K562 (cell line): ENCODE measurements around the gene PAAF1. TPM values are rescaled to one million over a fixed set of nuclear protein-coding genes. Genes with fewer than 3 reads are reported as not detected.

Experiments
- ARID4B ChIP-seq: sonication (generic); formaldehyde crosslinking; IDR thresholded peaks from 2 replicates; pipeline ENCODE4 v1.8.0; 2022; ENCODE audit warnings: mild to moderate bottlenecking, missing genetic modification reagents
- ESRRA ChIP-seq: fragments of 450-650 bp; IDR thresholded peaks from 2 replicates; pipeline ENCODE4 v1.6.1; 2014; ENCODE audit warnings: low read depth, mild to moderate bottlenecking, moderate library complexity, borderline replicate concordance
- KDM4B ChIP-seq, 2 experiments: fragments of 450-650 bp in 1 of 2; sonication (generic) in 1 of 2; IDR thresholded peaks; 2 replicates each; pipeline ENCODE4 v1.6.1; 2016 to 2017; ENCODE audit warnings: borderline replicate concordance in 2 of 2, antibody characterized with exemption in 1 of 2, low read depth in 1 of 2, mild to moderate bottlenecking in 1 of 2
- KLF16 ChIP-seq: IDR thresholded peaks from 2 replicates; pipeline ENCODE4 v1.6.1; 2016; ENCODE audit warnings: antibody characterized with exemption
- MNT ChIP-seq, 2 experiments: fragments of 450-650 bp; conservative IDR thresholded peaks; 2 replicates each; pipeline ENCODE4 v1.6.1; 2017; ENCODE audit warnings: mild to moderate bottlenecking in 2 of 2, moderate library complexity in 2 of 2
- MTA2 ChIP-seq: fragments of 450-650 bp; IDR thresholded peaks from 2 replicates; pipeline ENCODE4 v1.6.1; 2016; ENCODE audit warnings: low read depth
- MTA3 ChIP-seq: fragments of 450-650 bp; formaldehyde crosslinking; IDR thresholded peaks from 2 replicates; pipeline ENCODE4 v1.6.1; 2017; ENCODE audit warnings: mild to moderate bottlenecking, borderline replicate concordance
- NR2C2 ChIP-seq, 2 experiments: fragments of 200-800 bp in 1 of 2; sonication (Bioruptor generic) in 1 of 2; sonication (generic) in 1 of 2; formaldehyde crosslinking in 1 of 2; IDR thresholded peaks; 2 replicates each; pipeline versions ENCODE4 v1.6.1 to v1.8.0; 2016 to 2022; ENCODE audit warnings: mild to moderate bottlenecking in 1 of 2, missing compliant biosample characterization in 1 of 2, missing genetic modification characterization in 1 of 2, missing genetic modification reagents in 1 of 2
- NRF1 ChIP-seq, 2 experiments: fragments of 450-650 bp; IDR thresholded peaks in 1 of 2; conservative IDR thresholded peaks in 1 of 2; 2 replicates each; pipeline ENCODE4 v1.6.1; 2014; ENCODE audit warnings: mild to moderate bottlenecking in 2 of 2
- SMAD1 ChIP-seq: fragments of 150-350 bp; IDR thresholded peaks from 2 replicates; pipeline ENCODE4 v1.6.1; 2014; ENCODE audit warnings: low read length, low read depth; ENCODE audit not compliant: partially characterized antibody
- SMARCE1 ChIP-seq: fragments of 450-650 bp; IDR thresholded peaks from 2 replicates; pipeline ENCODE4 v1.7.1; 2016; ENCODE audit warnings: mild to moderate bottlenecking
- ZNF212 ChIP-seq: fragments of 450-650 bp; formaldehyde crosslinking; IDR thresholded peaks from 2 replicates; pipeline ENCODE4 v1.4.0; 2020; ENCODE audit warnings: mild to moderate bottlenecking
- ZNF280B ChIP-seq: fragments of 250-450 bp; sonication (Bioruptor Pico); IDR thresholded peaks from 2 replicates; pipeline ENCODE4 v1.5.1; 2021; ENCODE audit warnings: mild to moderate bottlenecking
- polyA plus RNA-seq, 8 experiments: library from polyadenylated mRNA; depleted of rRNA in 4 of 8; stranded (reverse) in 5 of 8; unstranded in 3 of 8; fragments of >200 nt; fragmentation: Nextera tagmentation in 2 of 8; fragmentation: Illumina TruSeq in 1 of 8; extraction: Ambion mirVana in 2 of 8; extraction: Trizol in 1 of 8; gene quantifications; 2 replicates each; pipeline versions ENCODE4 v1.2.1 to v1.2.3, GENCODE V29; 2011 to 2014; ENCODE audit warnings: inconsistent platforms in 1 of 8, missing spikeins in 1 of 8
- total RNA-seq, 7 experiments: library from RNA; depleted of rRNA in 6 of 7; stranded (reverse); fragments of >200 nt in 6 of 7; fragmentation: Illumina TruSeq in 2 of 7; extraction: Trizol in 2 of 7; gene quantifications; 2 replicates each; pipeline versions ENCODE4 v1.2.1 to v1.2.3, GENCODE V29; 2011 to 2021; ENCODE audit warnings: low replicate concordance in 1 of 7
- TF ChIP-seq, protein P1 (sequence below), 3 experiments: IDR thresholded peaks in 2 of 3; conservative IDR thresholded peaks in 1 of 3; 2 replicates each; pipeline ENCODE4 v1.5.1; 2011 to 2012; ENCODE audit warnings: low read length in 3 of 3, mild to moderate bottlenecking in 3 of 3, control low read depth in 2 of 3, improper control_type of control experiment in 1 of 3, inconsistent platforms in 1 of 3, low read depth in 1 of 3, mixed read lengths in 1 of 3, moderate library complexity in 1 of 3; ENCODE audit not compliant: insufficient read depth in 2 of 3
- TF ChIP-seq, protein P2 (sequence below): fragments of 250-450 bp; sonication (Bioruptor Pico); IDR thresholded peaks from 2 replicates; pipeline ENCODE4 v1.4.0; 2020

PAAF1 gene
- total and polyA plus RNA-seq, 9 of the 15 experiments (the other 6 are each of a cell fraction or from before 2014, with no cell fraction given), result 13.5 to 78.6 (median 23.3) TPM

DNA sequence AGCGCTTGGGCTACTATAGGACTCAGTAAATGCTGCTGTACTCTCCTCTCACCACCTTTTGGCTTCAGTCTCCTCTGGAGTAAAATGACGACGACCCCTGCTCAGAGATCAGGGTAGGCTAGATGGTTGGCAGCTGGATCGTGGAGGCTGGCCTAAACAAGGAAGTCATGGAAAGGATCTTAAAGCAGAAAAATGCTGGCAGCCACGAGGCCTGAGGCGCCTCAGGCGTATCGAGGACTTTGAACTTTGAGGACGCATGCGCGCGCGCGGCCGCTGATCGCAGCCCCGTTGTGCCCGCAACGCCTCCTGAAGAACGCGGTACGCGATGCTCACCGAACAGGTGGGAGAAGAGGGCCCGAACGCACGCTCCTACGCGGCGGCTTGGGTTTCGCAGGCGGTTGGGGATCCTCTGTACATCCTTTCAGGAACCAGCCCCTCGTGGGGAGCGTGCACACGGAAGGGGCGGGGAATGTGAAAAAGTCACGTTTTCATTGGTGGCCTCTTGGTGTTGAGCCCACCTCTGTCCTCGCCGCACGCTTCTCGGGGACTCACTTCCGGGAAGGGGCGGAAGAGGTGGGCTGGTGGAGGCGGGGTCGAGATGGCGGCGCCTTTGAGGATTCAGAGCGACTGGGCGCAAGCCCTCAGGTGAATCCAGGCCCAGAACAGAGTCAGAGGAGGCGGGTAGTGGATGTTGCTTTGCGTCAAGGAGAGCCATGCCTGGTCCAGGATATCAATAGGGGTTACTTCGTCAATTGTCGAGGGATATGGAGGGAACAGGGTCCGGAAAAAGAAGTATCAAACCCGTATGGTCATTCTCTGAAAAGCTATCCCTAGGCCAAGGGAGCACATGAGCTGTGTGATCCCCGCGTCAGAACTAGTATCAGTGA is at the start of gene PAAF1, which contains the start of gene COA4 (continued):
- TF ChIP-seq MTA3 (peak; percentile 76), SMAD1 (peak; percentile 48), NRF1 (conservative IDR thresholded peaks at IDR 0.05 in 1 of 2, IDR thresholded peaks at IDR 0.05 in 1 of 2) (peak; percentile 95 to 96), NR2C2 (CRISPR knock-in tag; IDR thresholded peaks at IDR 0.05) (peak; percentile 77; the same call in 1 of the 2 replicates), NR2C2 (tag; IDR thresholded peaks at IDR 0.05) (peak; percentile 88), SMARCE1 (no peak), MTA2 (no peak), ESRRA (peak; percentile 64; the same call in 1 of the 2 replicates), KDM4B (IDR thresholded peaks at IDR 0.05; ENCODE audit: borderline replicate concordance in 2 of 2, low read depth in 1 of 2) (0 out of 4 replicates have a peak, but pooled peaks of 1 of the 2 experiments have one; percentile 36), ZNF212 (peak; percentile 61; the same call in 1 of the 2 replicates), MNT (conservative IDR thresholded peaks at IDR 0.05) (peak; percentile 97 to 98), ZNF280B (CRISPR knock-in tag) (no peak), ARID4B (CRISPR knock-in tag) (peak; percentile 89), KLF16 (no peak)
- TF ChIP-seq, protein P1, sequence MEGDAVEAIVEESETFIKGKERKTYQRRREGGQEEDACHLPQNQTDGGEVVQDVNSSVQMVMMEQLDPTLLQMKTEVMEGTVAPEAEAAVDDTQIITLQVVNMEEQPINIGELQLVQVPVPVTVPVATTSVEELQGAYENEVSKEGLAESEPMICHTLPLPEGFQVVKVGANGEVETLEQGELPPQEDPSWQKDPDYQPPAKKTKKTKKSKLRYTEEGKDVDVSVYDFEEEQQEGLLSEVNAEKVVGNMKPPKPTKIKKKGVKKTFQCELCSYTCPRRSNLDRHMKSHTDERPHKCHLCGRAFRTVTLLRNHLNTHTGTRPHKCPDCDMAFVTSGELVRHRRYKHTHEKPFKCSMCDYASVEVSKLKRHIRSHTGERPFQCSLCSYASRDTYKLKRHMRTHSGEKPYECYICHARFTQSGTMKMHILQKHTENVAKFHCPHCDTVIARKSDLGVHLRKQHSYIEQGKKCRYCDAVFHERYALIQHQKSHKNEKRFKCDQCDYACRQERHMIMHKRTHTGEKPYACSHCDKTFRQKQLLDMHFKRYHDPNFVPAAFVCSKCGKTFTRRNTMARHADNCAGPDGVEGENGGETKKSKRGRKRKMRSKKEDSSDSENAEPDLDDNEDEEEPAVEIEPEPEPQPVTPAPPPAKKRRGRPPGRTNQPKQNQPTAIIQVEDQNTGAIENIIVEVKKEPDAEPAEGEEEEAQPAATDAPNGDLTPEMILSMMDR (IDR thresholded peaks at IDR 0.05 in 2 of 3, conservative IDR thresholded peaks at IDR 0.05 in 1 of 3; ENCODE audit: insufficient read depth in 2 of 3, low read depth in 1 of 3, low read length in 3 of 3), result no peak
- TF ChIP-seq, protein P2, sequence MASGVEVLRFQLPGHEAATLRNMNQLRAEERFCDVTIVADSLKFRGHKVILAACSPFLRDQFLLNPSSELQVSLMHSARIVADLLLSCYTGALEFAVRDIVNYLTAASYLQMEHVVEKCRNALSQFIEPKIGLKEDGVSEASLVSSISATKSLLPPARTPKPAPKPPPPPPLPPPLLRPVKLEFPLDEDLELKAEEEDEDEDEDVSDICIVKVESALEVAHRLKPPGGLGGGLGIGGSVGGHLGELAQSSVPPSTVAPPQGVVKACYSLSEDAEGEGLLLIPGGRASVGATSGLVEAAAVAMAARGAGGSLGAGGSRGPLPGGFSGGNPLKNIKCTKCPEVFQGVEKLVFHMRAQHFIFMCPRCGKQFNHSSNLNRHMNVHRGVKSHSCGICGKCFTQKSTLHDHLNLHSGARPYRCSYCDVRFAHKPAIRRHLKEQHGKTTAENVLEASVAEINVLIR (CRISPR knock-in tag), result no peak
